ENCODE results near the gene MTNR1A.

The MTNR1A gene

GRCh38 chr4:186557061-186557460 lies 1.7 kb upstream of the MTNR1A start:
- H2AFZ ChIP-seq (ENCODE audit: low read depth, low read length): no peak overlapping the region
- H2BK120ac ChIP-seq (ENCODE audit: low read depth, low read length): no peak overlapping the region
- peak overlapping the region in 1 of 2 experiments; percentile 33 for H3K18ac ChIP-seq (ENCODE audit: low read depth in 1 of 2, low read length in 2 of 2)
- H2BK5ac ChIP-seq (ENCODE audit: low read depth, low read length, poor library complexity, severe bottlenecking): no peak overlapping the region
- H4K8ac ChIP-seq (ENCODE audit: low read length): no peak overlapping the region
- peak overlapping the region; percentile 50 for H4K91ac ChIP-seq (ENCODE audit: low read length)
- H2BK15ac ChIP-seq (ENCODE audit: low read depth, poor library complexity, severe bottlenecking): no peak overlapping the region
- DNase-seq: no peak
- peaks cover 6% of the 10 kb centered on the region for H3K9me3 ChIP-seq (ENCODE audit: control insufficient read depth, low read length)
- H3K27ac ChIP-seq (ENCODE audit: low read length, poor library complexity, severe bottlenecking): no peak overlapping the region
- H3K4me3 ChIP-seq (ENCODE audit: insufficient read depth in 1 of 2, low read depth in 1 of 2, low read length in 2 of 2): peak overlapping the region in 1 of 2 experiments; percentile 34
- WGBS: 28% methylated on average over 4 of the region's 7 CpGs
- H2BK12ac ChIP-seq (ENCODE audit: low read length in 2 of 2): no peak overlapping the region
- H3K9ac ChIP-seq (ENCODE audit: low read length): no peak overlapping the region
- H3K36me3 ChIP-seq (ENCODE audit: control insufficient read depth in 1 of 2, insufficient read depth in 2 of 2, low read depth in 1 of 2, low read length in 2 of 2): no peaks in the 10 kb centered on the region
- H3K27me3 ChIP-seq (ENCODE audit: control insufficient read depth in 1 of 2, insufficient read depth in 1 of 2, low read length in 2 of 2): peaks cover 17 to 51% of the 10 kb centered on the region in 2 experiments
- H3K14ac ChIP-seq (ENCODE audit: low read length in 2 of 2): no peak overlapping the region
- H3K23ac ChIP-seq (ENCODE audit: low read length in 2 of 2): no peak overlapping the region
- peaks cover 11% of the 10 kb centered on the region for H3K4me1 ChIP-seq (ENCODE audit: control insufficient read depth, insufficient read depth, low read depth, low read length)
- no peak overlapping the region for H3K4me2 ChIP-seq (ENCODE audit: low read length, poor library complexity, severe bottlenecking)
- no peaks in the 10 kb centered on the region for H3K79me1 ChIP-seq (replicated peaks; ENCODE audit: low read length, poor library complexity, severe bottlenecking)
- H3K4ac ChIP-seq (ENCODE audit: low read depth in 1 of 2, low read length in 2 of 2): no peak overlapping the region
- H2AK5ac ChIP-seq (ENCODE audit: low read length, severe bottlenecking): no peak overlapping the region

- no peak overlapping the region for H2BK15ac ChIP-seq (ENCODE audit: low read depth, poor library complexity, severe bottlenecking)
- no peak overlapping the region for H2AFZ ChIP-seq (ENCODE audit: low read depth, low read length)
- no peak overlapping the region for H4K91ac ChIP-seq (ENCODE audit: low read length)
- H3K4me2 ChIP-seq (ENCODE audit: low read length, poor library complexity, severe bottlenecking): peak overlapping the region; percentile 80
- 4% methylated on average over 11 of the region's 12 CpGs for WGBS
- H4K8ac ChIP-seq (ENCODE audit: low read length): no peak overlapping the region
- no peak overlapping the region for H2AK5ac ChIP-seq (ENCODE audit: low read length, severe bottlenecking)
- H2BK120ac ChIP-seq (ENCODE audit: low read depth, low read length): no peak overlapping the region
- H3K4me1 ChIP-seq (ENCODE audit: control insufficient read depth, insufficient read depth, low read depth, low read length): peaks cover 10% of the 10 kb centered on the region
- H3K27ac ChIP-seq (ENCODE audit: low read length, poor library complexity, severe bottlenecking): no peak overlapping the region
- H3K14ac ChIP-seq (ENCODE audit: low read length in 2 of 2): no peak overlapping the region
- H3K23ac ChIP-seq (ENCODE audit: low read length in 2 of 2): no peak overlapping the region
- no peak overlapping the region for H2BK5ac ChIP-seq (ENCODE audit: low read depth, low read length, poor library complexity, severe bottlenecking)
- no peak overlapping the region for H3K9ac ChIP-seq (ENCODE audit: low read length)
- H3K18ac ChIP-seq (ENCODE audit: low read depth in 1 of 2, low read length in 2 of 2): no peak overlapping the region
- peak; percentile 33 for DNase-seq
- H2BK12ac ChIP-seq (ENCODE audit: low read length in 2 of 2): no peak overlapping the region
- no peak overlapping the region for H3K4ac ChIP-seq (ENCODE audit: low read depth in 1 of 2, low read length in 2 of 2)
- H3K9me3 ChIP-seq (ENCODE audit: control insufficient read depth, low read length): no peaks in the 10 kb centered on the region
- H3K36me3 ChIP-seq (ENCODE audit: control insufficient read depth in 1 of 2, insufficient read depth in 2 of 2, low read depth in 1 of 2, low read length in 2 of 2): no peaks in the 10 kb centered on the region
- no peaks in the 10 kb centered on the region for H3K79me1 ChIP-seq (replicated peaks; ENCODE audit: low read length, poor library complexity, severe bottlenecking)
- H3K4me3 ChIP-seq (ENCODE audit: insufficient read depth in 1 of 2, low read depth in 1 of 2, low read length in 2 of 2): peak overlapping the region in 1 of 2 experiments; percentile 69
- H3K27me3 ChIP-seq (ENCODE audit: control insufficient read depth in 1 of 2, insufficient read depth in 1 of 2, low read length in 2 of 2): peaks cover 22 to 67% of the 10 kb centered on the region in 2 experiments
Observed at GRCh38 chr4:186554539-186554913, 841 bp downstream of the MTNR1A start.

GRCh38 chr4:186553717-186554116 lies 1.6 kb downstream of the MTNR1A start:
- no peak overlapping the region for H3K4me3 ChIP-seq (ENCODE audit: insufficient read depth in 1 of 2, low read depth in 1 of 2, low read length in 2 of 2)
- H3K79me1 ChIP-seq (replicated peaks; ENCODE audit: low read length, poor library complexity, severe bottlenecking): no peaks in the 10 kb centered on the region
- H3K4me1 ChIP-seq (ENCODE audit: control insufficient read depth, insufficient read depth, low read depth, low read length): peaks cover 10% of the 10 kb centered on the region
- no peak overlapping the region for H2BK15ac ChIP-seq (ENCODE audit: low read depth, poor library complexity, severe bottlenecking)
- H3K36me3 ChIP-seq (ENCODE audit: control insufficient read depth in 1 of 2, insufficient read depth in 2 of 2, low read depth in 1 of 2, low read length in 2 of 2): no peaks in the 10 kb centered on the region
- H2AK5ac ChIP-seq (ENCODE audit: low read length, severe bottlenecking): no peak overlapping the region
- no peak overlapping the region for H2BK5ac ChIP-seq (ENCODE audit: low read depth, low read length, poor library complexity, severe bottlenecking)
- H3K4ac ChIP-seq (ENCODE audit: low read depth in 1 of 2, low read length in 2 of 2): no peak overlapping the region
- H2BK120ac ChIP-seq (ENCODE audit: low read depth, low read length): no peak overlapping the region
- H3K27ac ChIP-seq (ENCODE audit: low read length, poor library complexity, severe bottlenecking): no peak overlapping the region
- 74% methylated on average over 12 of the region's 13 CpGs for WGBS
- no peak overlapping the region for H2BK12ac ChIP-seq (ENCODE audit: low read length in 2 of 2)
- H4K91ac ChIP-seq (ENCODE audit: low read length): no peak overlapping the region
- H3K14ac ChIP-seq (ENCODE audit: low read length in 2 of 2): no peak overlapping the region
- no peak overlapping the region for H4K8ac ChIP-seq (ENCODE audit: low read length)
- H2AFZ ChIP-seq (ENCODE audit: low read depth, low read length): no peak overlapping the region
- no peaks in the 10 kb centered on the region for H3K9me3 ChIP-seq (ENCODE audit: control insufficient read depth, low read length)
- no peak overlapping the region for H3K4me2 ChIP-seq (ENCODE audit: low read length, poor library complexity, severe bottlenecking)
- no peak for DNase-seq
- H3K18ac ChIP-seq (ENCODE audit: low read depth in 1 of 2, low read length in 2 of 2): no peak overlapping the region
- no peak overlapping the region for H3K9ac ChIP-seq (ENCODE audit: low read length)
- peaks cover 22 to 73% of the 10 kb centered on the region in 2 experiments for H3K27me3 ChIP-seq (ENCODE audit: control insufficient read depth in 1 of 2, insufficient read depth in 1 of 2, low read length in 2 of 2)
- H3K23ac ChIP-seq (ENCODE audit: low read length in 2 of 2): no peak overlapping the region

- Histone ChIP-seq H2BK15ac (ENCODE audit: low read depth, poor library complexity, severe bottlenecking) (no peak overlapping the region), H4K8ac (ENCODE audit: low read length) (no peak overlapping the region), H2BK12ac (ENCODE audit: low read length in 2 of 2) (no peak overlapping the region), H2AK5ac (ENCODE audit: low read length, severe bottlenecking) (no peak overlapping the region), H2AFZ (ENCODE audit: low read depth, low read length) (no peak overlapping the region), H3K4me1 (ENCODE audit: control insufficient read depth, insufficient read depth, low read depth, low read length) (peaks cover 10% of the 10 kb centered on the region), H3K9me3 (ENCODE audit: control insufficient read depth, low read length) (no peaks in the 10 kb centered on the region), H3K23ac (ENCODE audit: low read length in 2 of 2) (no peak overlapping the region), H3K18ac (ENCODE audit: low read depth in 1 of 2, low read length in 2 of 2) (no peak overlapping the region), H3K4ac (ENCODE audit: low read depth in 1 of 2, low read length in 2 of 2) (no peak overlapping the region), H2BK120ac (ENCODE audit: low read depth, low read length) (no peak overlapping the region), H3K36me3 (ENCODE audit: control insufficient read depth in 1 of 2, insufficient read depth in 2 of 2, low read depth in 1 of 2, low read length in 2 of 2) (no peaks in the 10 kb centered on the region), H3K27ac (ENCODE audit: low read length, poor library complexity, severe bottlenecking) (no peak overlapping the region), H3K4me3 (ENCODE audit: insufficient read depth in 1 of 2, low read depth in 1 of 2, low read length in 2 of 2) (no peak overlapping the region), H3K79me1 (replicated peaks; ENCODE audit: low read length, poor library complexity, severe bottlenecking) (no peaks in the 10 kb centered on the region), H3K27me3 (ENCODE audit: control insufficient read depth in 1 of 2, insufficient read depth in 1 of 2, low read length in 2 of 2) (peaks cover 22 to 65% of the 10 kb centered on the region in 2 experiments), H2BK5ac (ENCODE audit: low read depth, low read length, poor library complexity, severe bottlenecking) (no peak overlapping the region), H3K4me2 (ENCODE audit: low read length, poor library complexity, severe bottlenecking) (no peak overlapping the region), H3K9ac (ENCODE audit: low read length) (no peak overlapping the region), H4K91ac (ENCODE audit: low read length) (no peak overlapping the region), H3K14ac (ENCODE audit: low read length in 2 of 2) (no peak overlapping the region)
- WGBS: 89% methylated on average over 2 of the region's 2 CpGs
- DNase-seq: no peak
Observed at GRCh38 chr4:186551849-186552248, 3.5 kb downstream of the MTNR1A start.
